Mesothelial cell of epicardium (in vitro differentiated cells): ENCODE results near the gene RPL13. TPM values are rescaled to one million over a fixed set of nuclear protein-coding genes. Genes with fewer than 3 reads are reported as not detected.

Experiments used
- DNase-seq, 2 experiments: peaks; one replicate each; pipeline ENCODE4 v3.0.0; 2021; ENCODE audit warnings: low spot score in 2 of 2; ENCODE audit not compliant: unreplicated experiment in 2 of 2
- H3K27ac Mint-ChIP-seq: 2 replicates; pipeline ENCODE4 v1.8.0; 2021; ENCODE audit warnings: mixed read lengths
- H3K27me3 Mint-ChIP-seq: 2 replicates; pipeline ENCODE4 v1.8.0; 2021; ENCODE audit warnings: low read depth, mixed read lengths
- H3K36me3 Mint-ChIP-seq: 2 replicates; pipeline ENCODE4 v1.8.0; 2021; ENCODE audit warnings: mixed read lengths
- H3K4me1 Mint-ChIP-seq: 2 replicates; pipeline ENCODE4 v1.8.0; 2021; ENCODE audit warnings: mixed read lengths
- H3K4me3 Mint-ChIP-seq: 2 replicates; pipeline ENCODE4 v1.8.0; 2021; ENCODE audit warnings: mild to moderate bottlenecking, moderate library complexity, mixed read lengths
- H3K9me3 Mint-ChIP-seq: 2 replicates; pipeline ENCODE4 v1.8.0; 2021; ENCODE audit warnings: mixed read lengths
- CTCF ChIP-seq: fragments of 200-600 bp; sonication (generic); IDR thresholded peaks from one replicate; pipeline ENCODE4 v1.5.0; 2021; ENCODE audit warnings: antibody characterized with exemption; ENCODE audit not compliant: unreplicated experiment
- total RNA-seq: library from RNA; stranded (reverse); gene quantifications from 3 replicates; pipeline ENCODE4 v1.2.1, GENCODE V29; 2021

RPL13 gene
- total RNA-seq, 1 donor from 2014 or later, result 2,065 TPM

DNA sequence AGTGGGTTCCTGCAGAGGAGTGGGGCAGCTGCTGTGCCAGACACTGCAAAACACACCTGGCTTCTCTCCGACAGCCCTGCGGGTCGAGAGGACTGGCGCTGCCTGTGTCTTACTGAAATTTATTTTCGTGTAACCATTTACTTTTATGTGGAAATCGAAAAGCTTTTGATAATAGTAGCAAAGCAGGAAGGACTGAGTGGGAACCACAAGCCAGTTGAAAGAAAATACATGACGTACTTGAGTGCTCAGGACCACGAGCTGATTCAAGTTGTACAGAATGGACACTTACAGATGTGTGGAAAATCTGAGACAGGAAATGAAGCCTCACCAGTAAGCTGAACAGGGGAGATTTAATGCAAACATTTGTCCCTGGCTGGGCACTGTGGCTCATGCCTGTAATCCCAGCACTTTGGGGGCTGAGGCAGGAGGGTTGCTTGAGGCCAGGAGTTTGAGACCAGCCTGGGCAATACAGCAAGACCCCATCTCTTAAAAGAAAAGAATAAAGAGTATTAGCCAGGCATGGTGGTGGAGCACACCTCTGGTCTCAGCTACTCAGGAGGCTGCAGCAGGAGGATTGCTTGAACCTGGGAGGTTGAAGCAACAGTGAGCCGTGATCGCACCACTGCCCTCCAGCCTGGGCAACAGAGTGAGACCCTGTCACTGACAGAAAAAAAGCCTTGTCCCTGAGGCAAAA lies 11.3 kb upstream of the RPL13 start:
- no peak for DNase-seq
- TF ChIP-seq CTCF, result no peak
- peaks cover 28% of the 10 kb centered on the region for H3K36me3 Mint-ChIP-seq
- no peak overlapping the region for H3K4me3 Mint-ChIP-seq
- H3K27ac Mint-ChIP-seq, result no peak overlapping the region
- no peaks in the 10 kb centered on the region for H3K4me1 Mint-ChIP-seq
- no peaks in the 10 kb centered on the region for H3K9me3 Mint-ChIP-seq
- no peaks in the 10 kb centered on the region for H3K27me3 Mint-ChIP-seq

DNA sequence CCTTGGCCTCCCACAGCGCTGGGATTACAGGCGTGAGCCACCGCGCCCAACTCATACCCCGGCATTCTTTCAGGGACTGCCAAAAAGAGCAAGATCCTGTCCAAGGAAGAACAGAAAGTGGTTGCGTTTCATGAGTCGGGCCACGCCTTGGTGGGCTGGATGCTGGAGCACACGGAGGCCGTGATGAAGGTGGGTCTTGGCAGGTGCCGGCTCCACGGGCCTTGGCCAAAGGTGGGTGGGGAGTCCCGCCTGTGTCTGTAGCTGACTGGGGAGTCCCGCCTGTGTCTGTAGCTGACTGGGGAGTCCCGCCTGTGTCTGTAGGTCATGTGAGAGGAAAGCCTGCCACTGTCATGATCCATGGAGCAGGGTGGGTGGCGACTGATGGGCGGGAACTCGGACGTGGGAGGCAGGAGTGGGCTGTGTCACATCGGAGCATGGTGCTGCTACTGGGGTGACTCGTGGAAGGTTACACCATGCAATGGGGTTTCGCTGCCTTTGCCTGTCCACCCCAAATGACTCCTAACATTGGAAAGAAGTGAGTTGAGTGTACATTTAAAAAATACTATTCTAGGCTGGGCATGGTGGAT lies 10.0 kb upstream of the RPL13 start:
- Mint-ChIP-seq H3K27me3 (no peaks in the 10 kb centered on the region), H3K27ac (no peak overlapping the region), H3K4me1 (no peaks in the 10 kb centered on the region), H3K4me3 (no peak overlapping the region), H3K9me3 (no peaks in the 10 kb centered on the region), H3K36me3 (peaks cover 27% of the 10 kb centered on the region)
- DNase-seq, result no peak
- no peak for TF ChIP-seq CTCF

DNA sequence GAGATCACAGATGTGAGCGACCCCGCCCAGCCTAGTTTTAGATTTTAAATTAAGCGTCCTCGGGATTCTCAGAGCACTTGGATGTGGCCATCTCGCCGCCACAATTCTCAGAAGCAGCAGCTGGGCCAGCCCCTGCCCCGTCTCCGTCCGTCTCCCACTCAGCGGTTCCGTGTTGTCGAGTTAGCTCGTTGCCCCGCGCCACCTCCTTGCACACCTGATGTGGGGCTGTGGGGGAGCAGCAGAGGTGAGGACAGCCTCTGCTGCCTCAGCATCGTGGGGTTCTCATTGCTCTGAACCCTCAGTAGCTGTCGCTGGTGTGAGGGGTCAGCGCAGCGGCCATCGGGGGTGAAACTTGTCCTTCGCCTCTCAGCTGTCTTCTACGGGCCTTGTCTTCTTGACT lies 8.2 kb upstream of the RPL13 start:
- H3K4me1 Mint-ChIP-seq, result no peaks in the 10 kb centered on the region
- H3K27me3 Mint-ChIP-seq, result no peaks in the 10 kb centered on the region
- H3K9me3 Mint-ChIP-seq, result no peaks in the 10 kb centered on the region
- H3K27ac Mint-ChIP-seq, result no peak overlapping the region
- no peak overlapping the region for H3K4me3 Mint-ChIP-seq
- no peak for TF ChIP-seq CTCF
- no peak for DNase-seq
- H3K36me3 Mint-ChIP-seq, result peaks cover 29% of the 10 kb centered on the region

- H3K4me3 Mint-ChIP-seq, result no peak overlapping the region
- peaks cover 29% of the 10 kb centered on the region for H3K36me3 Mint-ChIP-seq
- no peak overlapping the region for H3K27ac Mint-ChIP-seq
- TF ChIP-seq CTCF, result no peak
- no peaks in the 10 kb centered on the region for H3K9me3 Mint-ChIP-seq
- no peaks in the 10 kb centered on the region for H3K4me1 Mint-ChIP-seq
- no peak for DNase-seq
- H3K27me3 Mint-ChIP-seq, result no peaks in the 10 kb centered on the region
Measured at GRCh38 chr16:89552913-89553312, 7.6 kb upstream of the RPL13 start.

GRCh38 chr16:89553733-89554132 lies 6.7 kb upstream of the RPL13 start:
- Mint-ChIP-seq H3K27me3 (no peaks in the 10 kb centered on the region), H3K27ac (no peak overlapping the region), H3K9me3 (no peaks in the 10 kb centered on the region), H3K4me3 (no peak overlapping the region), H3K36me3 (peaks cover 26% of the 10 kb centered on the region), H3K4me1 (no peaks in the 10 kb centered on the region)
- no peak for DNase-seq
- no peak for TF ChIP-seq CTCF
